RWPE2 (cell line): Measurements from ENCODE around the gene ACSS2.

ENCODE experiments used
- ATAC-seq: fragments of 200-7000 bp; cut with Tn5 transposase; 3 replicates; pipeline ENCODE4 v1.9.1; 2021; ENCODE audit warnings: low read depth
- DNase-seq: peaks from one replicate; pipeline ENCODE4 v3.0.0-alpha.2; 2020; ENCODE audit warnings: low spot score
- H3K27ac ChIP-seq: fragments of 450-650 bp; 2 replicates; pipeline ENCODE4 v1.5.1; 2017; ENCODE audit warnings: mild to moderate bottlenecking; ENCODE audit not compliant: poor library complexity, severe bottlenecking
- H3K27me3 ChIP-seq: fragments of 250-450 bp; sonication (Bioruptor Pico); 2 replicates; pipeline ENCODE4 v1.5.1; 2021; ENCODE audit warnings: mild to moderate bottlenecking, moderate library complexity; ENCODE audit not compliant: insufficient read depth, poor library complexity, severe bottlenecking
- H3K36me3 ChIP-seq: fragments of 250-450 bp; sonication (Bioruptor Pico); 2 replicates; pipeline ENCODE4 v1.5.1; 2020; ENCODE audit warnings: low read depth, mild to moderate bottlenecking, moderate library complexity
- H3K4me1 ChIP-seq: fragments of 250-450 bp; sonication (Bioruptor Pico); 2 replicates; pipeline ENCODE4 v1.5.1; 2021; ENCODE audit warnings: mild to moderate bottlenecking, moderate library complexity; ENCODE audit not compliant: insufficient read depth, poor library complexity, severe bottlenecking
- H3K4me3 ChIP-seq: fragments of 250-450 bp; sonication (Bioruptor Pico); 2 replicates; pipeline ENCODE4 v1.5.1; 2021; ENCODE audit warnings: mild to moderate bottlenecking, moderate library complexity; ENCODE audit not compliant: severe bottlenecking
- H3K9me3 ChIP-seq: fragments of 250-450 bp; sonication (Bioruptor Pico); 2 replicates; pipeline ENCODE4 v1.5.1; 2021; ENCODE audit warnings: mild to moderate bottlenecking, moderate library complexity; ENCODE audit not compliant: severe bottlenecking
- CTCF ChIP-seq: fragments of 450-650 bp; IDR thresholded peaks from one replicate; pipeline ENCODE4 v1.5.1; 2017; ENCODE audit warnings: mild to moderate bottlenecking, moderate library complexity; ENCODE audit not compliant: poor library complexity, severe bottlenecking

Gene ACSS2

GRCh38 chr20:34863421-34863965 is 12.9 kb upstream of the ACSS2 start:
- H3K27me3 ChIP-seq: no peaks in the 10 kb centered on the region
- H3K4me3 ChIP-seq: no peak overlapping the region
- no peaks in the 10 kb centered on the region for H3K36me3 ChIP-seq
- no peaks in the 10 kb centered on the region for H3K4me1 ChIP-seq
- ATAC-seq (no peak), DNase-seq (peak; percentile 85)
- H3K9me3 ChIP-seq: no peaks in the 10 kb centered on the region
- no peak for TF ChIP-seq CTCF
- H3K27ac ChIP-seq: no peak overlapping the region

- DNase-seq: no peak
- ATAC-seq: no peak
- no peaks in the 10 kb centered on the region for H3K4me1 ChIP-seq
- H3K4me3 ChIP-seq: no peak overlapping the region
- no peaks in the 10 kb centered on the region for H3K27me3 ChIP-seq
- no peaks in the 10 kb centered on the region for H3K9me3 ChIP-seq
- H3K27ac ChIP-seq: no peak overlapping the region
- H3K36me3 ChIP-seq: no peaks in the 10 kb centered on the region
- no peak for TF ChIP-seq CTCF
Measured at GRCh38 chr20:34864216-34864615, 12.2 kb upstream of the ACSS2 start.

- no peak for TF ChIP-seq CTCF
- Histone ChIP-seq H3K9me3 (no peaks in the 10 kb centered on the region), H3K27me3 (no peaks in the 10 kb centered on the region), H3K36me3 (no peaks in the 10 kb centered on the region), H3K4me3 (no peak overlapping the region), H3K27ac (no peak overlapping the region), H3K4me1 (peaks cover 22% of the 10 kb centered on the region)
- ATAC-seq (no peak), DNase-seq (no peak)
Measured at GRCh38 chr20:34871320-34871926, 5.0 kb upstream of the ACSS2 start.

- DNase-seq (no peak), ATAC-seq (no peak)
- no peaks in the 10 kb centered on the region for H3K27me3 ChIP-seq
- H3K27ac ChIP-seq: no peak overlapping the region
- no peaks in the 10 kb centered on the region for H3K9me3 ChIP-seq
- H3K4me3 ChIP-seq: peak overlapping the region; percentile 41
- peaks cover 22% of the 10 kb centered on the region for H3K4me1 ChIP-seq
- H3K36me3 ChIP-seq: no peaks in the 10 kb centered on the region
- no peak for TF ChIP-seq CTCF
Measured at GRCh38 chr20:34871966-34872621, 4.3 kb upstream of the ACSS2 start.
